SIG-M5 treated with dmso at 0.1 percent for 504 hours (cell line): Measurements from ENCODE around the gene MT1H.

ENCODE experiments used
- DNase-seq: peaks from one replicate; lab custom pipeline; 2025; ENCODE audit not compliant: unreplicated experiment; lab: John Stamatoyannopoulos, UW

Gene MT1H

DNA sequence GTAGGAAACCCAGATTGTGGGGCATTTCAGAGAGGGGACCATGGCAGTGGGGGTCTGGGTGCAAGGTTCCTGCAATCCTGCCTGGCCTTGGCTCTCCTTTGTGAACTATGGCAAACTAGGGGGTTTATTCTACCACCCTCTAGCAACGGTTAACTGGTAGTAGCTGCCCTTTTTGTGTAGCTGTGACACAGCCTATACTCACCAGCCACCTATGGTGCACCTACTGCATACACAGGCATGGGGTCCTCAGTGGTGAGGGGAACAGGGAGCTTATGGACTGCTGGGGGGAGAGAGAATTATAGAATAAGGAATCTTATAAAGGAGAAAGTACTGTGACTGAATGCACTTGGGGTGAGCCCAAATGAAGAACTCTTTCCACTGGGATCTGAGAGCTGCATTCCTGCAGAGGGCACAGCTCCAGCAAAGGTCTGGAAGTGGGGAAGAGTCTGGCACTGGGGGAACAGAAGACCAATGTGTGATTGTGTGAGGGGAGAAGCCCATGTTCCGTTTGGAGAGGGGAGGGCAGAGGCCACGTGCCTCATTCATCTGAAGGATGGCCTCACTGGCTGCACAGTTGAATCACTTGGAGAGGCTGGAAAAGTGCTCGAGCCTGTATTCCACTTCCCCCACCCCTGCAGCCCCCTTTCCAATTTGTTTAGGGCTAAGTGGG is 14.8 kb downstream of the MT1H start:
- no peak for DNase-seq

DNA sequence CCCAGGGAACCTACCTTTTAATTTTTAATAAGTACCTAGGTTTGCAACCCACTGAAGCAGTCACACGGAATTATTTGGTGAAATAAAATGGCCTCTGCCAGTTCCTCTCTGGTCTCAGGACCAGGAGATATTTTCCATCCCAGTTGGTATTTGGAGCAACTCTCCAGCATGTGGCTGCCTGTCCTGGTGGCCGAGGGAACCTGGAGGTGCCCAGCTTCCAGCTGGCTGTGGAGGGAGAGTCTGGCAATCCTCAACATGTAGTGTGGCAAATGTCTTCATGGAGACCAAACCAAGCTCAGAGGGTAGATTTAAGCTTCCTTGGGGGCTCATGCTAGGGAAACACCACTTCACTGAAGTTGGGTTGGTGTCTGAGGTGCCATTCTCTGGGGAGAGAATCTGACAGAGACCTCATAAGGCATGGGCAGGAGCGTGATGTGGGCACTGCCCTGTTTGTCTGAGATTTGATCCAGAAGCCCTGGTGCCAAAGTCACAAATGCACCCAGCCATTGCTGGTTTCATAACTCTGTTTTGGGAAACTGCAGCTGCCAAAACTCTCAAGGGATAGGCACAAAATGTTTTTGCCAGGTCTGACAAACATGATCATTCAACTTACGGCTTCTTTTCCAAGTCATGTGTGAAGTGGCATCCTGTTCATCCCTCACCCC is 15.4 kb downstream of the MT1H start:
- no peak for DNase-seq

DNA sequence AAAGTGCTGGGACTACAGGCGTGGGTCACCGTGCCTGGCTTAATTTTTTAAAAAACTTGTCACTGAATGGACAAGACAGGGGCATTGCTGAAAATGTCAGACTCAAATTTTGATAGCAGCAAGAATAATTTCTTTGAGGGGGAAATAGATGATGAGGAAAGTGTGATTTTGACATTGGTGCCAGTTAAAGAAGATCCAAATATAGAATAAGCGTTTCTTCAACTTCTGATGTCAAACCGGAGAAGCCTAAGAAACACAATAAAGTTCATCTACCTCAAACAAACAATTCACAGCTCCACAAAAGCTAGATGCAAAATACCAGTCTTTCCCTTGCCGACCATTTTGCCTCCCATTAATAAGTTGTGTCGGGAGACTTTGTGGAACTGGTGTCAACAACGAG is 17.1 kb downstream of the MT1H start:
- DNase-seq = no peak

DNA sequence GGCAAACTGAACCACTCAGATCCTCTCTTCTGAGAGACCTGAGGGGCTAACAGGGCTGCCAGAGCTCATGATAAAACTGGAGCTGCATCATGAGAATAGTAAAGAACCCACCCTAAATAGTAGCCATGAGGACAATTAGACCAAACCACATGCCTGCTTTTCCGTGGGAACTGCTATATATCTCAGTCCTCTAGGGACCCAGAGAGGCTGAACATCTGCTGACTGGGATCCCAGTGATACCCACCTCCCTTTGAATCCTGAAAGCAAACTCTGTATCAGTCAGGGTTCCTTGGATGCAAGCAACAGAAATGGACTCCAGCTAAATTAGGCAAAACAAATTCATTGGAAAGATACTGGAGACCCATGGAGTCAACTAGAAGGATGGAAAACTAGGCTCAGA is 19.1 kb downstream of the MT1H start:
- DNase-seq = no peak

DNA sequence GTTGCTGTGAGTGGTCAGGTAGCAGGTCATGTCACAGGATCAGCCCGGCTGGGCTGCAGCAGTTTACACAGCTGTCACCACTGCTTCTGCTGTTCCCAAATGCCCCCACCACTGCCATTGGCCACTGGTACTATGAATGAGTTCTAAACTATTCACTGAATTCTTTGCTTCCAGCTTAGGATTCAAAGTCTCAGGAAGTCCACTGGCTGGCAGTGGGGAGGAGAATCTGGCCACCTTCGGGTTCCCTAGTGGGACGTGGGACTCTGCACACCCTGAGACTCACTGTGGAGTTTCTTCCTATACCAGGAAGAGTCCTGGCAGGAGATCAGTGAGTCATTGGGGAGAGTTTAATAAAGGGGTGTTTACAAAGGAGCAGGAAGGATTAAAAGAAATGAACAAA is 19.6 kb downstream of the MT1H start:
- DNase-seq = no peak

DNA sequence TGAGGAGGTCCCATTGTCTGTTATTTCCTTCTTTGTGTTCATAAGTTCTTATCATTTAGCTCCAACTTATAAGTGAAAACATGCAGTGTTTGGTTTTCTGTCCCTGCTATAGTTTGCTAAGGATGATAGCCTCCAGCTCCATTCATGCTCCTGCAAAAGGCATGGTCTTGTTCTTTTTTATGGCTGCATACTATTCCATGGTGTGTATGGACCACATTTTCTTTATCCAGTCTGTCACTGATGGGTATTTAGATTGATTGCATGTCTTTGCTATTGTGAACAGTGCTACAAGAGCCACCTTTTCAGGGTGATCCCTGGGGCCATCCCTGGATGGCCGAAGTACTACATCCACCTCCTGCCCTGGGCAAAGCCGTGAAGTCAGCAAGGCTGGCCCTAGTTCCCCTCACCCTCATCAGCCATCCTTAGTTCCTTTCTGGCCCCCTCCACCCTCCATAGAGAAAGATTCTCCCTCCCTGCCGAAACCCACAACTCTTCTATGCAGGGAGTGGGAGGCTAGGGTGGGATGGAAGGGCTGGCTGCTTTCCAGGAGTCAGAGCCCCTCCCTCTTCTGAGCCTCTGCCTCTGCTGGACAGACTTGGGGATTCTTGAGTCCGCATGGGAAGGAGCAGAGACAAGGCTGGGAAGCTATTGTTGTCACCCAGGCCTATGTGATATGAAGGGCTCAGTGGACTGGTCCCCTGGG is 21.0 kb downstream of the MT1H start:
- no peak for DNase-seq

DNA sequence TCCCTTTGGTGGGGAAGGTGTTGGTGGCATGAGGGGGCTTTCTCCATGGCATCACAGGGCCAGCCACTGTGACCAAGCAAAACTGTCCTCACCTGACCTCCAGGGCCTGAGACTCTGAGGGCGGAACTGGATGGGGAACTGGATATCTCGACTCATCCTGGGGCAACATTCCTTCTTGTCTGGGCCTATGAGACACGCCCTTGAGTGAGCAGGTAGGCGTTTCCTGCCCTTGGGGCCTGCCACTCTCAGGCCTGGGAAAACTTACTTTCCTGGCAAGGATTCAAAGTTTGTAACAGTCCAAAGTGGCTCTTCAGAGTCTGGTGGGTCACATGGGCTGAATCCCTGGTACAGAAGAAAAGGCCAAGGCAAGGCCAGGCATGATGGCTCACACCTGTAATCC is 22.3 kb downstream of the MT1H start:
- DNase-seq = peak; percentile 33

DNA sequence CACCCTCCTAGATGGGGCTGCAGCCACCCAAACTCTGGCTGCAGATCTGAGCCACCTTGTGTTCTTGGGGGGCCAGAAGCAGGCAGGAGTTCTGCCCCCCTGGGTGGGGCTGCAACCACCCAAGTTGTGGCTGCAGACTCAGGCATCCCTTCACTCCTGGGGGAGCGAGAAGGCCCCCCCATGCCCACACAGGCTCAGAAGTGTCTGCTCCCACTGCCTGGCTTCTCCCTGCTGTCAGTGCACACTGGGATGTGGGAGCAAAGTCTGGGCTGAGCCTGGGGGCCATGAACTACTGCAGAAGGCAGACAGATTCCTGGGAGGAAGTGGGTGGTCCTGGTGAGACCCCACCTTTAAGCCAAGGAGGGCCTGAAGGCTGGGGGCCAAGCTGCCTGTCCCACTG is 25.6 kb downstream of the MT1H start:
- DNase-seq = no peak

DNA sequence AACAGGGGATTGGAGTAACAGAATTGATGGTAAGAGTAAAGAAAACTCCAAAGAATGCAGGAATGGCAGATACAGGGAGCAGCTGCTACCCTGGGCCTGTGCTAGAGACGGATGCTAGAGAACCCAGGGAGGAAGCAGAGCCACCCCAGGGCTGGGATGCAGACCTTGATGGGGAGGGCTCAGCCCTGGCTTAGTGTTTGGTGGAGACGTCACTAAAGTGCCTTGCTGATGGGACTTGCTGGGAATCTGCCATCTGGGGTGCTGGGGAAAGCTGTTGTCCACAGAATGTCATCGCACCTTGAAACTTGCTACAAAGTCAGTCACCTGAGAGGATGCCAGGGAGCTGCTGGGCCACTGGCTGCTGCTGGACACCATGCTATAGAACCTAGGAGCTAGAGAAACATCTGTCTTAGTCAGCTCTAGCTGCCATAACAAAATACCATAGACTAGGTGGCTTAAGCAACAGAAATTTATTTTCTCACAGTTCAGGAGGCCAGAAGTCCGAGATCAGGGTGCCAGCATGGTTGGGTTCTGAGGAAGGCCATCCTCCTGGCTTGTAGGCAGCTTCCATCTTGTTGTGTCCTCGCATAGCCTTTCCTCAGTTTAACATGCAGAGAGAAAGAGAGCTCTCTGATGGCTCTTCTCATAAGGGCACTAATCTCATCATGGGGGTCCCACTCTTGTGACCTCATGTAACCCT is 28.0 kb downstream of the MT1H start:
- no peak for DNase-seq

DNA sequence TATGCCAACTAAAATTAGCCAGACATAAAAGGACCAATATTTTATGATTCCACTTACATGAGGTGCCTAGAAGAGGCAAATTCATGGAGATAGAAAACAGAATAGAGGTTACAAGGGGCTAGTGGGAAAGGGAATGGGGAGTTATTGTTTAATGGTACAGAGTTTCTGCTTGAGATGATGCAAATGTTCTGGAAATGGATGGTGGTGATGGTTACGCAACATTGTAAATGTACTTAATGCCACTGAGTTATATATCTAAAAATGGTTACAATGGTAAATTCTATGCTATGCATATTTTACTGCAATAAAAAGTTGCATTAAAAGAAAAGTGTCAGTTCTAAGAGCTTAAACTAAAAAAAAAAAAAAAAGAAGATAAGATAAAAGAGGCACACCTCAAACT is 30.6 kb downstream of the MT1H start:
- DNase-seq = no peak

DNA sequence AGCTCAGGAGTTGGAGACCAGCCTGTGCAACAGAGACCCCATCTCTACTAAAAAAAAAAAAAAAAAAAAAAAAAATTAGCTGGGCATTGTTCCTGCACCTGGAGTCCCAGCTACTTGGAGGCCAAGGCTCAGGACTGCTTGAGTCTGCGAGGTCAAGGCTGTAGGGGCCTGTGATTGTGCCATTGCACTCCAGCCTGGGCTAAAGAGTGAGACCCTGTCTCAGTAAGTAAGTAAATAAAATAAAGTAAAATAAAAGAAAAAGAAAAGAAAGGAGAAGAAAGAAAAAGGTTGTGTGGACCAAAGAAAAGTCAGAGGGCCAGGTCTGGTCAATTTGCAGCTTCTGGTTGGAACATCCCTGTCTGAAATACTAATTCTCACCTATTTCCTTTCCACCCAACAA is 31.0 kb downstream of the MT1H start:
- DNase-seq = no peak

DNA sequence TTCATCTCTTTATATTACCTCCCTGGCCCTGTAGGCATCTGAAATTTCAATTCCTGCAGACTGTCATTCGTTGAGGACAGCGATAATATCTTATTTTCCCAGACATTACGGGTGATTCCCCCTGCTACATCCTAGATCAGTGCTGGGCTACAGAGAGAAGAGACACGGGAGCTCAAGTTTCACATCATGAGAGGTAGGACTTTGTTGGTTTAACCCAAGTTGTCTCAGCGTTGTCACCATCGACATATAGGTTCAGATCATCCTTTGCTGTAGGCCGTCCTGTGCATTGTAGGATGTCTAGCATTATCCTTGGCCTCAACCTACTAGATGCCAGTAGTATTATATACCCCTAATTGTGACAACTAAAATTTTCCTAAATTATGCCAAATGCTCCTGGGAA is 31.9 kb downstream of the MT1H start:
- DNase-seq = no peak

DNA sequence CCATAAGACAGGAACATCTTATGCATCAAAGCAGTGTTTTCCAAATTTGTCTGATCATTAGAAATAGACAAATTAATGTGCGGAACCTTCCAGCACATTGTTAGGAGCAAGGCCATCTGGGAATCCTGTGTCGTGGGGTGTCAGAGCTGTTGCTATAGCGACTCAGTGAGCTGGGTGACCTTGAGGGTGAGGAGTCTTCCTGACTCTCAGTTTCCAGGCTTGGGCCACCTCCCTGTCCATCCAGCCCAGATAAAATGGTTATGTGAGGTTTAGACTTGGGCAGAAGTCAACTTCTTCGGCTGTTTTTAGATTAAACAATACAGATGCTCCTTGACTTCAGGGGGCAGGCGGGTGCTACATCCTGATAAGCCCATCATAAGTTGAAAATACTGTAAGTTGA is 33.2 kb downstream of the MT1H start:
- no peak for DNase-seq

DNA sequence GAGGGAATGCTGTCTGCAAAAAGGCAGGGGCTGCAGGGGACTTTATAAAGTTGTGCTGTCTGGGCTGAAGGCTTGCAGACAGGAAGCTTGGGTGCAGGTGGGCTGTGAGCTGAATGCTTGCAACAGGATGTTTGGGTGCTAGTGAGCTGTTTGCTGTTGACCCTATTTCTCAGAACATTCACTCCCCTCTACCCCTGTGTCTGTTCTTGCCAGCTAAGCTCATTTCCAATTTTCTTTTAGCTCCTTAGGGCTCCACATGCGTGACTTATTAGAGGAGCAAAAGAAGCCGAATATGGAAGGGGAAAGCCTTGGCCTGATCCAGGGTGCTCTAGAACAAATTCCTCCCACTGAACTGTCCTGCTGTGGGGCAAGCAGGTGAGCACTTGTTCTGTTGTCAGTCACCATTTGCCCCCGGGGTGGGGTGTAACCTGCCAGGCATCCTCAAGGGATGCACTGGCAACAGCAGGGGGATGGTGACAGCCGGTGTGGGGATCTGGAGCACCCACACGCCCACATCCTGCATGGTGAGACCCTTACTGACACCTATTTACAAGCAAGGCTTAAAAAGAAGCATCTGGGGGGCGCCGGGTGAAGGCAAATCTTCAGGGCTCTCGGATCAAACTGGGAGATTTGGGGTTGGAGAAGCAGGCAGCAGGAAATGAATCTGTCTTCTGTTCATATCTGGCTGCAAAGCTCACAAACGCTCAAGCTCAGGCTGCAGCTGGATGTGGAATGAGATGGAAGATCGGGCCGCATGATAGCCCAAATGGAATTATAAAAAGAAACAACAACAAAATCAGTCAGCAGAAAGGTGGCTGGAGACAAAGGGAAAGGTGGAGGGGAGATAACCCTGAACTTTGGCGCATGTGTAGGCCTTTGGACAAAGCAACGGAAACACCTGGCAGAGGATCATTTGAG is 39.2 kb downstream of the MT1H start:
- DNase-seq = no peak

DNA sequence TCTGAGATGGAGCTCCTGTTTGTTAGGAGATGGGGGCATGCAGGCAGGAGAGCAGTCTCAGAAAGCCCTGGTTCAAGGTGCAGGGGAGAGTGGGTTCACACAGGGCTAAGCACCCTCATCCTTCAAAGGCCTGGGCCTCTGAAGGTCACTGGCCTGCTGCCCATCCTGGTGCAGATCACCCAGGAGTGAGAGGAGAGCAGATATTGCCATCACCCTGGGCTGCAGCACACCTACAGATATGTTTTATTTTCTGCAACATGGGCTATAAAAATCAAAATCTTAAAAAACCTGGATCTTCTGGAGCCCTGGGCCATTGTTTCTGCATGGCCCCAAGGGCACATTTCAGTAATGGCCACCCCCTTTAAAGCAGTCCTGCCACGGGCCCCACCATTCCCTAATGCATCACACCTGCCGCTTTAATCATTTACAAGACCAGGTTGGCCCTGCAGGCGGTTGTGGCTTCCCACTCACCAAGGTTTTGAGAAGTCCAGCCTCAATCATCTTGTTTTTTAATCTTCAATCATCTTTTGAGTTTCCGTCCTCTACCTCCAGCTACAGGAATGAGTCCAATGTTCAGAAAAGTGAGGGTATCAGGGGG is 39.9 kb downstream of the MT1H start:
- no peak for DNase-seq

DNA sequence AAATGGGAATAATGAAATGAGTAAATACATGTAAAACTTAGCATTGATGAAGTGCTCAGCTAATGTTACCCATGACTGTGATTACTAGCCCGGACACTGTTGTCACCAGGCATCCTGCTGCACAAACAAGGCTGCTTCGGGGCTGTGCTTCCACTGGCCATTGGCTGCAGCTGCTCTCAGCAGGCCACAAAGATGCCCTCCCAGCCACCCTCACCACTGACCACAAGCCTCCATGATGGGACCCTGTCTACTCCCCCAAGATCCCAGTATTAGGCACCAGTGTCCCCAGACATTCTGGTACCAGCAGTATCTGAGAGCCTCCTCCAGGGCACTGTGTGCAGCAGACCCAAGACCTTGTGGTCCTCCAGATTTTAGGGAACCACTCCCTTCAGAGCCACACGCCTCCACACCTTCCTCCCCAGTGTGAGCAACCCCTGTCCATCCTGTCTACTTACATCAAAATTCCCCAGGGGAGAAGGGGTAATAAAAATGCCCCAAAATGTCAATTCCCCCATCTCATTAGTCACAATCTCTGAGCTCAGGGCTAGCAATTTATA is 40.6 kb downstream of the MT1H start:
- no peak for DNase-seq

DNA sequence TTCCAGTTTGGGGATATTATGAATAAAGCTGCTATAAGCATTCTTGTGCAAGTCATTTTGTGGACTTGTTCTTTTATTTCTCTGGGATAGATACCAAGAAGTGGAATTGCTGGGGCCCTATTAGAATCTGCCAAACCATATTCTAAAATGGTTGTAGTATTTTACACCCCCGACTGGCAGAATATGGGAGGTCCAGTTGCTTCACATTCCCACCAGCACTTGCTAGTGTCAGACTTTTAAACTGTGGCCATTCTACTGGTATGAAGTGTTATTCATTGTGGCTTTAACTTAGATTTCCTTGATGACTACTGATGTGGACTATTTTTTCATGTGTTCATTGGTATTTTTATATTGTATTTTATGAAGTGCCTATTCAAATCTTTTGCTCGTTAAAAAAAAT is 42.2 kb downstream of the MT1H start:
- DNase-seq = no peak

DNA sequence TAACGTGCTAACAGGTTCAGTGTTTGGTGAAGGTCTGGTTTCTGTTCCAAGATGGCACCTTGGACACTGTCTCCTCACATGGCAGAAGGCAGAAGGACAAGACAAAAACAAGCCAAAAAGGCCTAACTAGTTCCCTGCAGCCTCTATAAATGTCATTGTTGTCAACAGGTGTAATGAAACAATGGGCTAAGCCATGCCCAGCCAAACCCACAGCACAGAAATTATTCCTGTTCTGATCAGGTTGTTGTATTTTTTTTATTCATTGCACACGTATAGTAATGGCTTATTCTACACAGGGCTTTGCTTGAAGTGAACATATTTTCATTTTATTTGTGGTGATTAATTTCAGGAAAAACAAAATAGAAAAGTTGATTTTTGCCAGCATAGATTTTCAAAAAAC is 44.2 kb downstream of the MT1H start:
- no peak for DNase-seq

DNA sequence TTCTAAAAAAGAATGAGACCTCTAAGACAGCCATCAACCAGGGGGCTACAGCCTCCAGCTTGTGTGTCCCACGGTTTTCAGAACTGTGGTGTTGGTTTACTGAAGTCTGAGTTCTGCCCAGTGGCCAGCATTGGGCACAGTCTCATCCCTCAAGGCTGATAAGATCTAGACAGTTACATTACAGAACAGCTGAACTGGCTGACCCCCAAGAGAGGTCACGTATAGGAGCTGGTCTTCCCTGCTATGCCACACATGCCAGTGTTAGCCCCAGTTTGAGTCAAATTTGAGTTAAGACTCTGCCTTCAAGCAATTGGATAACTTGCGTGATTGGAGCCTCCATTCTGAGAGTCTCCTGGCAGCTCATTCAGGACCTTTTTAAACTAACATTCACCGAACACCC is 45.5 kb downstream of the MT1H start:
- DNase-seq = no peak

DNA sequence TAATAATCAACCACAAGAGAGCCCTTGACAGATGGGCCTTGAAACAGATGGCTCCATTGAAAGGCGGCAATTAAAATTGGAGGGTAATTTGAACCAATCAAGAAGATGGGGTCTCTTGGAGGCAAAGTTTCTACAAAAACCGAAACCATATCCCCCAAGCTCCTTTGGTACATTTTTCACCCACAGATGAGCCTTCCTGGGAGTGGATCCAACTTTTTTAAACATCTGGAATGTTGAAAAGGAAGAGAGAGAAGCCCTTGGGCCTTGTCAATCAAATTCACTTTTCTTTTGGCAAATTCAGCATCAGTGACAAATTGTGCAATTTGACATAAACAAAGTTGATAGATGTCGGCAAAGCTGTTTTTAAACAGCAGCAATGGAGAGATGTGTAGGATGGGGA is 47.1 kb downstream of the MT1H start:
- no peak for DNase-seq
